ENCODE data around the gene AEBP1.
A peak's percentile ranks its signal among the peaks of the same experiment; 100 is the strongest.

The AEBP1 gene

DNA sequence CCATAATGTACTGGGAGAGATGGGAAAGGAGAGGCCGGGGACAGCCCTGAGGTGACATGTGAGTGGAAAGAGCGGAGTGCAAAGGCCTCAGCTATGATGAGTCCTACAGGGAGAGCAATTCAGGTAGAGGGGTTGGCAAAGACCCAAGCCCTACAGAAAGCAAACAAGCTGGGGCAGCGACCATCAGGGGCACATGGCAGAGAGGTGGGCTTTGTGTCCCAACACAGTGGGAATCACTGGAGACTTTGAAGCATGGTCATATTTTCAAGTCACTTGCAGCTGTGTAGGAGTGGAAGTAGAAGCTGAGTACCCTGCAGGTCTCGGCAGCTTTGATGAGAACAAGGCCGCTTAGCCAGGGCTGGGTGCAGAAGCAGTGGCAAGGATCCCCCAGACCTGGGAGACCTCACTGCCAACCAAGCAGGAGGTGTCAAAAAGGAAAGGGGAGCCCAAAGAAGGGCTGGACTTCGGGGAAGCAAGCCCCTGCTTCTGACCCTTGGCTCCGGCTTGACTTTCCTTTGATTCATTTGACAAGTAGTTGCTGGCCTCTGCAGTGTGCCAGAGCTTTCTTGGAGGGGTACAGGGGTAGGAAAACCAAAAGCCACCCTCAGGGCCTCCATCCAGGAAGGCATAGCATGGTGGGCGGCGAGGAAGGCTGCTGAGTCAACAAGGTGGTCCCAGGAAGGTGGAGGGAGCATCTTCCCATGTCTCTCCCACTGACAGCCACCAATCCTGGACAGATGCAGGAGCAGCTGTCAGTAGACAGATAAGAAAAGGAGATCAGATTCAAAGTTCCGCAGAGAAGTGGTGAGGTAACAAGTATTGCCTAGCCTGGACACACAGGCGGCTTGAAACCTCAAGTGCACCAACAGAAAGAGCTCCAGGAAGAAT lies 36.8 kb upstream of the AEBP1 start:
- no peak for DNase-seq

DNA sequence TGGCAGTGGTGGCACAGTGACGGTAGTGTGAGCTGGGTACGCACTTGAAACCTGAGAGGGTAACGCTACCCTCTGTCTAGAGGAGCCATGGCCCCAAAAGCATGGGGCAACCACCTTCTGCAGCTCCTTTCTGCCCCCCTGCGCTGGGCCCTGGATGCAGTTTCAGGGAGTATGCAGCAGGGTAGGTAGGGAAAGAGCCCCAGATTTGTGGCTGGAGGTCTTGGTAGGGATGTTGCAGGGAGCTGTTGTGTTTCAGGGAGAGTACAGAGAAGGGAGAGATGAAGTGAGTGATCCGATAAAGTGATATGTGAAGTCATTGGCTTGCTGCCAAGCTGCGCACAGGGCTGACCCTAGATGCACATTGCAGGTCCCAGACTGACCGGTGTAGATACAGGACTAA lies 36.1 kb upstream of the AEBP1 start:
- no peak for DNase-seq

GRCh38 chr7:44071726-44072363 lies 32.3 kb upstream of the AEBP1 start:
- no peak for DNase-seq

DNA sequence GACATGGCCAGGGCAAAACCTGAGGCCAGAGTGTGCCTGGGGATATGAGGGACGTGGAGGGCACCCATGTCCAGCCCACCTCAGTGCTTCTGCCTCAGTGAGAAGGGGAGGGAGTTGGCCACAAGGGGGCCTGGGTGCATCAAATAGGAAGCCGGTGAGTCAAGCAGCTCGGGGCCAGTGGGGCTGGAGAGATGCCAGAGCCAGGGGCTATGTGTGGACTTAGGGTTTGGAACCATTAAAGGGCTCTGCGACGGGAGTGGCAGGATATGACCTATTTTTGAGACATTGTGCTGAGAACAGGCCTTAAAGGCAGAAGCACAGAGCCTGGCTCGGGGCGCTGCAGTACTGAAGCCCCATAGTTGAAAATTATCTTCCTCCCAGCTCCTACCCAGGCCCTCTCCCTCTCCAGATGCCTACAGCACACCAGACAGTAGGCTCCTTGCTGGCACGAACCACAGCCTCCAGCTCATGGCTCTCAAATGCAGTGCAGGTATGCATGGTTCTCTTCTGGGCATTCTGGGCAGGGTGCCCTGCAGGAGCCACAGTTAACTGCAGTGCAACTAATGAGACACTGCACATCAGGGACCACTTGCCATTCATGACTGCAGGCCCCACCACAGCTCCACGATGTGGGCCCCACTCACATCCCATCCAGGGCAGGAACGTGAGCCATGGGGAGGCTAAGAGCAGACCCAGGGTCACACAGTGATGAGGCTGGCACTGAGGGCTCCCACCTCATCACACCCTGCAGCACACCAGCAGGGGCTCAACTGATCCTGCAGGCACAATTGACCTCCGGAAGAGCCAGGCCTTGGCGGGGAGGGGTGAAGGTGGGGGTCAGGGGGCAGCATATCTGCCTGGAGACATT lies 31.5 kb upstream of the AEBP1 start:
- DNase-seq = no peak

- no peak for DNase-seq
These were observed 30.3 kb upstream of the AEBP1 start for GRCh38 chr7:44073664-44074348.

DNA sequence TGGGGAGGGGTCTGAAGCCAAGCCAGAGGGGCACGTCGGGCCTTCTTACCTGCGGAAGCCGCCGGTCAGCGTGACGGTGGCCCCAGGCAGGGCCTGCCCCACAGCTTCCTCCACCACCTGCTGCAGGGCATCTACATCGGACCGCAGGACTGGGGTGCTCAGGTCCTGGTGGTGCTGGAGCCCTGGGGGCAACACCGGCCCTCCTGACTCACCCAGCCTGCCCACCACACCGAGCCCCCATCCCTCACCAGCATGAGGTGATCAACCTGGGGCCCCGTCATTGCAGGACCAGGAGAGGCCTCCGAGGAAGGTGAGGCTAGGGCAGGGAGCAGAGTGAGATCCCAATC lies 29.8 kb upstream of the AEBP1 start:
- DNase-seq = no peak

DNA sequence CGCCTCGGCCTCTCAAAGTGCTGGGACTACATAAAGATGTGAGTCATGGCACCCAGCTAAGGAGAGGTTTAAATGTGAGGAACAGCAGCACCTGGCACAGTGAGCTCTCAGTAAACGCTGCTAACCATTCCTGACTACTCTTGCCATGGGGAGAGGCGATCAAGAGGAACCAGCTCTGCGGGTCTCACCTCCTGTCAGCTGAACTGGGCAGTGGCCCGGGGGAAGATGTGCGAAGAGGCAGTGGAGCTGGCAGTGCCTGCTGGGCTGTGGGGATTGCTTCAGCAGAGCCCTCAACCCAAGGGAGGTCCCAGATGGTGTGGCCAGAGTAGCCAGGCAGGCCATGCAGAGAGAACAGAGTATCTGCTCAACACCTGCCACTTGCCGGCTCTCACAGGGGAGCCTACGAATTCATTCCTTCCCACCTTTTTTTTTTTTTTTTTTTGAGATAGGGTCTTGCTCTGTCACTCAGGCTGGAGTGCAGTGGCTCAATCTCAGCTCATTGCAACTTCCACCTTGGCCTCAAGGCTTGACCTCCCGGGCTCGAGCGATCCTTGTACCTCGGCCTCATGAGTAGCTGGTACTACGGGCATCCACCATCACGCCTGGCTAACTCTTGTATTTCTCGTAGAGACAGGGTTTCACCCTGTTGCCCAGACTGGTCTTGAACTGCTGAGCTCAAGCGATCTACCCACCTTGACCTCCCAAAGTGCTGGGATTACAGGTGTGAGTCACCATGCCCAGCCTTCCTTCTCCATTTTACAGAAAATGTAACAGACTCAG lies 28.7 kb upstream of the AEBP1 start:
- no peak for DNase-seq

- no peak for DNase-seq
These were observed 27.8 kb upstream of the AEBP1 start for GRCh38 chr7:44076101-44076895.

DNA sequence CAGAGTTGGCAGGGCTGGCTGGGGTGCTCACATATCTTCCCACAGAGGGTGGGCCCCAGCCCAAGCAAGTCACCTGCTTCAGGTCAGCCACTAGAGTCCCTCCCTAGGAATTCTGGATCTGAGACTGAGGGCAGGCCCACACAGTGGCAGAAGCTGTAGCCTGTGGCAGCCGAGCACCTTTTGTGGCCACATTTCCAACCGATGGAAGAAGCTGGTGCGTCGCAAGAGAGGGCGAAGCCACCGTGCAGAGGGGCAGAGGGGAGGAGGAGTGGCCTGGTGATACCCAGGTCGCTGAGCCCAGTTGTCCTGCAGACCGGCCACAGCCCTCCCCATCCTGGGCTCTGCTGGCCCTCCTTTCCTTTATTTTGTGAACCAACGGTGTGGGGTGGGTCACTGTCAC lies 27.1 kb upstream of the AEBP1 start:
- DNase-seq = no peak

DNA sequence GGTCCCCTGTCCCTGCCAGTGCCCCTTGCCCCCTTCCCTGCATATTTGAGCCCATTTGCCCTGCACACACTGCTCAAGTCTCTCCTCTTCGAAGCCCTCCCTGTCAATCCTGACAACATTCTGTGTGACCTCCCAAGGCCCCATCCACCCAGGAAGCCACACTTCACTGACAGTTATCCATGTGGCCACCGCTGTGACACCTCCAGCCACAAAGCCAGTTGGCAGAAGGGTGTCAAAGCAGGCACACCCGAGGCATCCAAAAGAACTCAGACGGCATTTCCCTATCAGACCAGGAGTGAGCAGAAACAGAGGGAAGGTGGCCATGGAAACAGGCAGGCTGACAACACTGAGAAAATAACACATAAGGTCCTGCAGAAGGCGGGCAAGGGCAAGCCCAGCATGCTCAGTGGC lies 26.5 kb upstream of the AEBP1 start:
- no peak for DNase-seq

- DNase-seq = no peak
These were observed 25.6 kb upstream of the AEBP1 start for GRCh38 chr7:44078521-44078920.

GRCh38 chr7:44079331-44080021 lies 24.7 kb upstream of the AEBP1 start:
- no peak for DNase-seq

DNA sequence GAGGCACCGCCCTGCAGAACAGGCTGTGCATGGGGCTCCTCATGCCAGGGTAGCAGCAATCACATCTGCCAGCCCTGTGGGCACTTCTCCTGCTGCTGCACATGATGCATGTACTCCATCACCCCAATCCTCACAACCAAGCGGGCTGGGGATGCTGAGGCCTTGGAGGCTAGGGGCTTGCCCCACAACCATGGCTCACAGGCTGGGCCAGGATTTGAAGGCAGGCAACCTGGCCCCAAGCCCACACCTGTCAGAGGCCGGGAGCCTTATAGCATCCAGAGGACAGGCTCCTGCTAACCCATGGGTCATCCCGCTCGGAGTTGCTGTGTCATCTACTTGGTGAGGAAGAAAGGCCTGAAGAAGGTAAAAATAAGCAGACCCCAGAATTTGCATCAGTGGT lies 24.0 kb upstream of the AEBP1 start:
- DNase-seq = no peak

DNA sequence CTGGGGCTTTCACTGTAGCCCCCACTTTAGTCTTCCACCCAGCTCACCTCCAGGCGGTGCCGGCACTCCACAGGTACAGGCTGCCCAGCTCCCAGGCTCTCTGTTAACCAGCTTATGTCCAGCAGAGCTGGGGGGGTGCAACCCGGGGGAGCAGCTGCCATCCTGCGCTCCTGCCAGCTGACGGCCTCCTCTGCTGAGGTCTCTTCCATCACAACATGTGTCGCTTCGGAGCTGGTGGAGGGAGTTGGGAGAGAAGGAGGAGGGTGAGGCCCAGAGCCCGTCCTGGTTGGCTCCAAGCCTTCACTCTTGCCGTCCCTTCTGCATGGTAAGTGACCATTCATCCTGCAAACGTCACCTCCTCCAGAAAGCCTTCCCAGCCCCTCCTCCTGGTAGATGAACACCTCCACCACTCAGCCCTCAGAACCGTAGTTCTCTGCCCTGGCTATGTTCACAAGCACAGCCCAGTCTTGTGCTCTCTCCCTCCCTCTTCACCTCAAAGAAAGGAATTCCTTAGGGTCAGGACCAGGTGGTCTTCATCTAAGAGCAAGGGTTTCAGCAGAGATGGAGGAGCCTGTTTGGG lies 23.4 kb upstream of the AEBP1 start:
- DNase-seq = no peak

DNA sequence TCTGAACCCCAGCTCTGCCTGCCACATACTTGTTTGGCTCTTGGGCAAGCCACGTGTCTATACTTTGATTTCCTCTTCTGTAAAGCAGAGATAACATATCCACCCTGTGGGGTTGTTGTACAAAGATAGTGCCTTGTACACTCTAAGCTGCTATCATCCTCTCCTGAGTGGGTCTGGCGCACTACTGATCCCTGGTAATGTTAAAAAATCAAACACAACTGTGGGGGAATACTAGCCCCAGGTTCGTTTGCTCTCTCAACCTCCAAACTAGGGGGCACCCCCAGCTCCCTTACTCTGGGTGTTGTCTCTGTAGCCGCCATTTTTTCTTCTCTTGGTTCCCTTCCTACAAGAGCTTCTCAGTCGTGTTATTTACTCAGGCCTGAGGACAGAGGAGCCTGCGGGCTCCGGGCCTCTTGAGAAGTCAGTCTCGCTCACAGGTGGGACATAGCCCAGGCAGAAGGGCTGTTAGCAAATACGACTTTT lies 22.8 kb upstream of the AEBP1 start:
- no peak for DNase-seq

DNA sequence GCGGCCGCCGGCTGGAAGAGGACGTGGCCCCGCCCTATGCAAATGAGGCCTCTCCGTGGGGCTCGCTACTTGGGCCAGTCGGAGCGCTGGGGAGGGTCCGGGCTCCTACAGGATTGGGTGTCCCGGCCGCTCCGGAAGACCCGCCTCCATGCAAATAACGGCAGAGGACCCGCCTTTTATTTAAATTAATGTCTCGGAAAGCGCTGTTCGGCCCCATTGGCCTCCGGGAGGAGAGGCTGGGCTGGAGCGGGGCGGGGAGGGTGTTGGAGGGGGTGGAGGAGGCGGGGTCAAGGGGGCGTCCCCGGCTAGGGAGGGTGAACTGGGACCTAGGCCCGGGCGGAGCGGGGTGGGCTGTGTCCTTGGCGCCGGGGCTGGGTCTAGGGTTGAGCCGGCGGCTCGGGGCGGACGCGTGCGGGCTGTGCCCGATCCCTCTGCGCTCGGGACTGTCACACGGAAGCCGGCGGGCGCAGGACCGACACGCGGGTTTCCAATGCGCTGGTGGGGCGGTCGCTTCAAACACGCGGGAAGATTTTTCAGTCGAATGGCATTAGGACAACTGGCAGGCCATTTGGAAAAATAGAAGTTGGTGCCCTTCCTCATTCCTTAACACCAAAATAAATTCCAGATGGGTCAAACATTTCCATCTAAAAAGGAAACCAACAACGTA lies 21.5 kb upstream of the AEBP1 start:
- peak; percentile 96 for DNase-seq

DNA sequence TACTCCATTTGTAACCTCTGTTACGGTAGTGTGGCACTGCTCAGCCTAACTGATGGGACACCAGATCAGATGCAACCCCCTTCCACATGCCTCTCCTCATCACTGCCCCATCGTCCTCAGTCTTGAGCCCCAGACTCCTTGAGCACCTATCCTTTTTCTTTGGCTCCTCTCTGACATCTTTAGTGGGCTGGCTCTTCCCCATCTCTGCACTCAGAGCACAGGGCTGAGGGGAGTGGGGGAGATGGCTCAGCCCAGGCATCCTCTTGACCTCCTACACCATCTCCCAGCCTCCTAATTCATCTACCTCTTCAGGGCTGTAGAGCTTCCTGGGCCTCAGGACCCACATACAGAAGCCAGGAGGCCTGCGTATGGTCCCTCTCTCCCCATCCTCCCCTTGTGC lies 20.3 kb upstream of the AEBP1 start:
- no peak for DNase-seq

DNA sequence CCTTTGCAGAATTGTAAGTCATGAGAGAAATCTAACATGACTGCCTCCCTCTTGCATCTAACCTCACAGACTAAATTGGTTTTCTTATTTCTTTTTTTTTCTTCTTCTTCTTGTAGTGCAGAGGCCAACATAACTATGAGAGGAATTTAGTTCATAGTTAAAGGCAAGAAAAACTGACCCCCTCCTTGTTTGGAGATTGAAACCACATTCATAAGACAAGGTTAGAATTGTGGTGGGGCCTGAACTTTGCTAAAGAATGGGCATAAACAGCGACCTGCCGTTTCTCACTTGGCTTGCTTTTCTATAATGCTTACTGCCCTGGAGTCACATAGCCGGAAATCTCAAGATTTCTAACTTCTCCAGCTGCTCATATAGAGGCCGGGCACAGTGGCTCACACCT lies 19.4 kb upstream of the AEBP1 start:
- no peak for DNase-seq

GRCh38 chr7:44085546-44085945 lies 18.6 kb upstream of the AEBP1 start:
- DNase-seq = no peak

- DNase-seq = no peak
These were observed 17.5 kb upstream of the AEBP1 start for GRCh38 chr7:44086627-44087026.

Data from NCI-H526 treated with DMSO at 0.1 percent for 48 hours (cell line).